Stimulated activated CD4-positive, alpha-beta T cell treated with anti-CD3 and anti-CD28 coated beads, Interleukin-2, amount 100 ng/mL, for 48 hours (primary cell): ENCODE results near the gene PEF1.

Experiments
- DNase-seq, 2 donors: peaks; one replicate each; pipeline ENCODE4 v3.0.0-alpha.2; 2020

PEF1 gene

GRCh38 chr1:31644560-31645273 lies at the start of gene PEF1:
PEF1 (minus strand) TSS chr1:31644876; CDS start chr1:31644864, 12 bp downstream.
- DNase-seq: peak; percentile 98 to 99

DNA sequence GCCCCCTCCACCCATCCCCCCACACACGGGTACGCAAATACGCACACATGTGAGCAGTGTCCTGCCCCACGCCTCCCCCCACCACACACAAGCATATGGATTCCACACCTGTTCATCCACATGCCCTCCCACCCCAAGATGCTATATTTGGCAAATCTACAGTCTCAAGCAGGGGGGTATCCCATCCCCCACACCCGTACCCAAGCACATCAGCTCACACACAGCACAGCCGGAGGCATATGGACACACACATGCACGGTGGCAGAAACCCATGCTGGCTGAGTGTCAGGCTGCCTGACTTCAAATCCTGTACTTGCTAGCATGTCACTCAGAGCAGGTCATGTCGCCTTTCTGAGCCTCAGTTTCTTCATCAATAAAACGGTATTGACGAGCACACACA lies 48.6 kb upstream of the PEF1 start:
- no peak for DNase-seq

GRCh38 chr1:31691951-31692350 lies 47.3 kb upstream of the PEF1 start:
- no peak for DNase-seq

GRCh38 chr1:31691446-31691845 lies 46.8 kb upstream of the PEF1 start:
- no peak for DNase-seq

DNA sequence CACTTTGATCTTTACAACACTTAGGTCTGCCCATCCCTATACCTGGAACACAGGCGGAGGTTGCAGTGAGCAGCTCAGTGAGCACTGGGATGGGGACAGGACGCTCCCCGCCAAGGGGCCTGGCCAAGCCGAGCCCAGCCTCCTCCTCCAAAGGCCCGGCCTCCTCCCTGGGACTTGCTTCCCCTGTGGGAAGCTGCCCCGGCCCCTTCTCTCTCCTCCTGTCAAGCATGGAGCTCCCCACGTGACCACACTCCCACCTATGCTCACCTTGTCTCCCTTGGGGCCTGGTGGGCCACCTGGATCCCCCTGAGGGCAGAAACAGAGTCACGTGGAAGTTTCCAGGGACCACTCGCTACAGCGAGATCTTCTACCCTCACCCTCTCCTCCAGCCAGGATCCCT lies 46.2 kb upstream of the PEF1 start:
- no peak for DNase-seq

- no peak for DNase-seq
Observed at GRCh38 chr1:31689854-31690253, 45.2 kb upstream of the PEF1 start.

GRCh38 chr1:31689379-31689778 lies 44.7 kb upstream of the PEF1 start:
- DNase-seq: no peak

DNA sequence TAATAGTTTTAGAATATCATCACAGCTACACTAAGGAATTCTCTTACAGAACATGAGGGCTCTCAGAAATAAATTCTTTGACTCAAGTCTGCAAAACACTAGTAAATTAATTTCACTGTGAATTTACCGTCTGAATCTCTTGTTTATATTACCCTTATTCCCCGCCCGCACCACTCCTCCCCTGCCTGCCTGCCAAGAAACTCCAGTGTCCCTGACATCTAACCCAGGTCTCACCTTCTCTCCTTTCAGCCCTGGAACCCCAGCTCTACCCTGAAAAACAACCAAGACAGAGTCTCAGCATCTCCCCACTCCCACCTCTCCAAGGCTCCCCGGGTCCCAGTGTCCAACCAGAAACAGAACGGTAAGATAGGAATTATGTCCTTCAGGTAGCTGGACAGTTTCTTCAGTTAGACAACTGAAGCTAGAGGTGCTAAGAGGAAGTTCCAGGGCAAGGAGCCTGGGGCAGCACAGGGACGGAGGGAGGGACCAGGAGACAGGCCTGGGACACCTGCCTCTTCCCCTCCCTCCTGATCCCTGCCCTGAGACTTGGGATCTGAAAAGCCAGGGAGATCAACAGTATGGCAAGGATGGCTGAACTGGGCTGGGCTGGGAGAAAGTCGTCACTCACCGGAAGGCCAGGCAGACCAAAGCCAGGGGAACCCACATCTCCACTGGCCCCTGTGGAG lies 43.7 kb upstream of the PEF1 start:
- DNase-seq: no peak

GRCh38 chr1:31687601-31688000 lies 42.9 kb upstream of the PEF1 start:
- DNase-seq: no peak

- DNase-seq: no peak
Observed at GRCh38 chr1:31685795-31686194, 41.1 kb upstream of the PEF1 start.

DNA sequence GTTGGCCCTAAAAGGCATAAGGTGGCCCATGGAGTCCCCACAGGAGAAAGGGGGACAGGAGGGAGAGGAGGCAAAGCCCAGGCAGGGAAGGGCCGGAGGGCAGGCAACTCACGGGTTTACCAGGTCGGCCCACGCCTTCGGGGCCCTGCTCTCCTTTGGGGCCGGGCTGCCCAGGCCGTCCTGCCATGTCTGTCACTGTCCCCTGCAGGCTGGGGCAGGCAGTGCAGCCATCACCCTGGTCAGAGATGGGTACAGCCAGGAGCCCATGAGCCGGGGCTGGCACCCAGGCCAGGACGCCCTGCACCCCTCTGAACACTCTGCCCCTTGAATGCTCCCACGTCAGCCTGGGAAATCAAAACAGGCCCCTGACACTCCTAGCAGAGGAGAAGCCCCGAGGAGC lies 39.3 kb upstream of the PEF1 start:
- DNase-seq: no peak

GRCh38 chr1:31681415-31681814 lies 36.7 kb upstream of the PEF1 start:
- DNase-seq: no peak

GRCh38 chr1:31679676-31680230 lies 35.1 kb upstream of the PEF1 start:
- DNase-seq: no peak

- no peak for DNase-seq
Observed at GRCh38 chr1:31679091-31679490, 34.4 kb upstream of the PEF1 start.

- no peak for DNase-seq
Observed at GRCh38 chr1:31678681-31679080, 34.0 kb upstream of the PEF1 start.

- no peak for DNase-seq
Observed at GRCh38 chr1:31677949-31678348, 33.3 kb upstream of the PEF1 start.

- no peak for DNase-seq
Observed at GRCh38 chr1:31677401-31677800, 32.7 kb upstream of the PEF1 start.

GRCh38 chr1:31675756-31676155 lies 31.1 kb upstream of the PEF1 start:
- DNase-seq: no peak

DNA sequence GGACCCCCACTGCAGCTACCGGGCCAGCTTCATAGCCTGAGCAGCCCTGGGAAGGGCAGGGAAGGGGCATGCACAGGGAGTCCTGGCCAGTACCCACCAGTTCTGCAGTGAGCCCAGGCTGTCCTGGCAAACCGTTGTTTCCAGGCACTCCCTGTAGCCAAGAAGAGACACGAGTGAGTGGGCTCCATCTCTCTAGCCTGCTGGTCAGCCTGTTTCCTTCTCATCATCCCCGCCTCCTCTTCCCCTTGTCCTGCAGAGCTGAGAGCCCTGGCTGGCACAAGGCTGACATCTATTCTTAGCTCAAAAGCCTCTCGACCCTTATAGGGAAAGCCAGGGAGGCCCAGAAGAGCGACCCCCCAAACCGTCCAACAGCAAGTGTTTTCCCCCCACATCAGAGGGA lies 30.5 kb upstream of the PEF1 start:
- DNase-seq: no peak

GRCh38 chr1:31674626-31675025 lies 29.9 kb upstream of the PEF1 start:
- no peak for DNase-seq

GRCh38 chr1:31673433-31673832 lies 28.8 kb upstream of the PEF1 start:
- DNase-seq: no peak

GRCh38 chr1:31672986-31673385 lies 28.3 kb upstream of the PEF1 start:
- no peak for DNase-seq

DNA sequence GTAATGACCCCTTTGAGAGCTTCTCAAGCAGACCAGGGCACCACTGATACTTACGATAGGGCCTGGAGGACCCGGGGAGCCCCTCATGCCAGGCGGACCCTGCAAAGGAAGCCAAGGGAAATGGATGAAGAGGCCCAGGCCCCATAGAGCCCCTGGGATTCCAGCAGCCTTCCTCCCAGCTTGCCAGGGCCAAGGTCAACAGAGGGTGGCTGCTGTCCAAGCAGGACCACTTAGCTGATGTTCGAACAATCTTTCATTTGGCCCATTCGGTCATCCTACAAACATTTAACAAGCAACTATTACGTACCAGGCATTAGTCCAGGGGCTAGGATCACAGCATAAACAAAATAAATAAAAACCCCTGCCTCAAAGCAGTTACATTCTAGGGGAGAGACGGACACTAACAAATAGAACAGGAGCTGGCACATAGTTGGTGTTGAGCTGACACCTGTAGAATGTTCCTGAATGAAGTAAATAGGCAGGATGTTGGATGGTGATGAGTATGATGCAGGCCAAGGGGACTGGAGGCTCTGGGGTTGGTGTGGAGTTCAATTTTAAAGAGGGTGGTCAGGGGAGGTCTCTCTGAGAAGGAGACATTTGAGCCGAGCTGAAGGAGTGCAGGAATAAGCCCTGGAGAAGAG lies 27.0 kb upstream of the PEF1 start:
- no peak for DNase-seq

DNA sequence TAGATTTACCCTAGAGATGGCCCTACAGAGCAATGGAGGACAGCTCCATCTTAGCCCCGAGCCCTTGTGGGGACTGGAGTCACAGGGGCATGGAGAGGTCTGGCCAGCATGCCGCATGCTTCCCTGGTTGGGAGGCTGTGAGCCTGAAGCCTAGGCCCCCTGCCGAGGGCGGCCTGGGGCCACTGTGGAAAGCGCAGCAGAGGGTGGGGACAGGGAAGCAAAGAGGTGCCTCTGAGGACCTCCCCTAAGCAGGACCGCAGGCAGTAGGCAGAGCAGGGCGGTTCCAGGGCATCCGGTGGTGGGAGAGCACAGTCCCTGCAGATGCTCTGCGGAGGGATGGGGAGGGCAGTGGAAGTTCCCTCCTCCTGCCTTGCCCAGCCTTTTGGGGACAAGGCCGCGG lies 26.5 kb upstream of the PEF1 start:
- DNase-seq: no peak
